Ishikawa (cell line): ENCODE data around the gene TIGD1.

Source experiments
- CEBPB ChIP-seq: IDR thresholded peaks from 2 replicates; pipeline ENCODE4 v1.6.1; 2012
- CREB1 ChIP-seq: IDR thresholded peaks from 2 replicates; pipeline ENCODE4 v1.6.1; 2012; ENCODE audit warnings: low read depth
- EGR1 ChIP-seq: IDR thresholded peaks from 2 replicates; pipeline ENCODE4 v1.6.1; 2012
- EP300 ChIP-seq: IDR thresholded peaks from 2 replicates; pipeline ENCODE4 v1.6.1; 2012; ENCODE audit warnings: borderline replicate concordance
- FOXM1 ChIP-seq: IDR thresholded peaks from 2 replicates; pipeline ENCODE4 v1.6.1; 2012; ENCODE audit warnings: low read depth, borderline replicate concordance
- NFIC ChIP-seq: IDR thresholded peaks from 2 replicates; pipeline ENCODE4 v1.6.1; 2012
- RAD21 ChIP-seq: IDR thresholded peaks from 2 replicates; pipeline ENCODE4 v1.6.1; 2012; ENCODE audit warnings: low read depth
- TAF1 ChIP-seq: IDR thresholded peaks from 2 replicates; pipeline ENCODE4 v1.6.1; 2012; ENCODE audit warnings: low read depth, mild to moderate bottlenecking
- TCF12 ChIP-seq: IDR thresholded peaks from 2 replicates; pipeline ENCODE4 v1.6.1; 2012; ENCODE audit warnings: low read depth
- TEAD4 ChIP-seq: IDR thresholded peaks from 2 replicates; pipeline ENCODE4 v1.6.1; 2012
- YY1 ChIP-seq: IDR thresholded peaks from 2 replicates; pipeline ENCODE4 v1.6.1; 2012; ENCODE audit warnings: low read depth
- ZBTB7A ChIP-seq: IDR thresholded peaks from 2 replicates; pipeline ENCODE4 v1.6.1; 2012; ENCODE audit warnings: low read depth
- TF ChIP-seq, protein P1 (sequence below): IDR thresholded peaks from 2 replicates; pipeline ENCODE4 v1.6.1; 2012
- TF ChIP-seq, protein P2 (sequence below): IDR thresholded peaks from 2 replicates; pipeline ENCODE4 v1.6.1; 2012
- TF ChIP-seq, protein P3 (sequence below): IDR thresholded peaks from 2 replicates; pipeline ENCODE4 v1.6.1; 2012; ENCODE audit warnings: low read depth, mild to moderate bottlenecking

TIGD1 gene

GRCh38 chr2:232513353-232513752, 37.0 kb downstream of the TIGD1 start:
- TF ChIP-seq TEAD4 (no peak), ZBTB7A (no peak)

DNA sequence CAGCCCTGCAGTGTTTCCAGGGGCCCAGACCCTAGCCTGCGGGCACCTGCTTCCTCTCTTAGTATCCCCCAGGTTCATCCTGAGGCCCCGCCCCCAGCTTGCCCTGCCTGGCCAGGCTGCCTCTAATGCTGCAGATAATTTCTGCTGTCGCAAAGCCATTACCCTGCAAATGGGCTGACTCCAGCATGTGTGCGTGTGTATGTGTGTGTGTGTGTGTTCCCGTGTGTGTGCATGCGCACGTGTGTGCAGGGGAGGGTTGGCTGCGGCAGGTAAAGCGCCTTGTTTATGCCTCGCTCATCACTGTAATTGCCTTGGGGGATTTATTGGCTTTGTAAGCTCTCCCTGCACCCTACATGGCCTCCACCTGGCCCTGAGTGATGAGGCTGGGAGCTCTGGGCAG, 37.8 kb downstream of the TIGD1 start:
- TF ChIP-seq EGR1 (no peak), RAD21 (no peak), TAF1 (no peak), ZBTB7A (no peak), NFIC (no peak), TCF12 (no peak), CEBPB (no peak), EP300 (no peak), CREB1 (no peak), FOXM1 (no peak), TEAD4 (no peak), YY1 (no peak)
- TF ChIP-seq, protein P1, sequence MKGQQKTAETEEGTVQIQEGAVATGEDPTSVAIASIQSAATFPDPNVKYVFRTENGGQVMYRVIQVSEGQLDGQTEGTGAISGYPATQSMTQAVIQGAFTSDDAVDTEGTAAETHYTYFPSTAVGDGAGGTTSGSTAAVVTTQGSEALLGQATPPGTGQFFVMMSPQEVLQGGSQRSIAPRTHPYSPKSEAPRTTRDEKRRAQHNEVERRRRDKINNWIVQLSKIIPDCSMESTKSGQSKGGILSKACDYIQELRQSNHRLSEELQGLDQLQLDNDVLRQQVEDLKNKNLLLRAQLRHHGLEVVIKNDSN: no peak
- TF ChIP-seq, protein P2, sequence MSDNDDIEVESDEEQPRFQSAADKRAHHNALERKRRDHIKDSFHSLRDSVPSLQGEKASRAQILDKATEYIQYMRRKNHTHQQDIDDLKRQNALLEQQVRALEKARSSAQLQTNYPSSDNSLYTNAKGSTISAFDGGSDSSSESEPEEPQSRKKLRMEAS: no peak
- TF ChIP-seq, protein P3, sequence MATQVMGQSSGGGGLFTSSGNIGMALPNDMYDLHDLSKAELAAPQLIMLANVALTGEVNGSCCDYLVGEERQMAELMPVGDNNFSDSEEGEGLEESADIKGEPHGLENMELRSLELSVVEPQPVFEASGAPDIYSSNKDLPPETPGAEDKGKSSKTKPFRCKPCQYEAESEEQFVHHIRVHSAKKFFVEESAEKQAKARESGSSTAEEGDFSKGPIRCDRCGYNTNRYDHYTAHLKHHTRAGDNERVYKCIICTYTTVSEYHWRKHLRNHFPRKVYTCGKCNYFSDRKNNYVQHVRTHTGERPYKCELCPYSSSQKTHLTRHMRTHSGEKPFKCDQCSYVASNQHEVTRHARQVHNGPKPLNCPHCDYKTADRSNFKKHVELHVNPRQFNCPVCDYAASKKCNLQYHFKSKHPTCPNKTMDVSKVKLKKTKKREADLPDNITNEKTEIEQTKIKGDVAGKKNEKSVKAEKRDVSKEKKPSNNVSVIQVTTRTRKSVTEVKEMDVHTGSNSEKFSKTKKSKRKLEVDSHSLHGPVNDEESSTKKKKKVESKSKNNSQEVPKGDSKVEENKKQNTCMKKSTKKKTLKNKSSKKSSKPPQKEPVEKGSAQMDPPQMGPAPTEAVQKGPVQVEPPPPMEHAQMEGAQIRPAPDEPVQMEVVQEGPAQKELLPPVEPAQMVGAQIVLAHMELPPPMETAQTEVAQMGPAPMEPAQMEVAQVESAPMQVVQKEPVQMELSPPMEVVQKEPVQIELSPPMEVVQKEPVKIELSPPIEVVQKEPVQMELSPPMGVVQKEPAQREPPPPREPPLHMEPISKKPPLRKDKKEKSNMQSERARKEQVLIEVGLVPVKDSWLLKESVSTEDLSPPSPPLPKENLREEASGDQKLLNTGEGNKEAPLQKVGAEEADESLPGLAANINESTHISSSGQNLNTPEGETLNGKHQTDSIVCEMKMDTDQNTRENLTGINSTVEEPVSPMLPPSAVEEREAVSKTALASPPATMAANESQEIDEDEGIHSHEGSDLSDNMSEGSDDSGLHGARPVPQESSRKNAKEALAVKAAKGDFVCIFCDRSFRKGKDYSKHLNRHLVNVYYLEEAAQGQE: no peak

GRCh38 chr2:232511336-232511890, 38.9 kb downstream of the TIGD1 start:
- TF ChIP-seq NFIC (peak; percentile 57), ZBTB7A (no peak), EP300 (no peak), RAD21 (no peak)
- TF ChIP-seq, protein P2: no peak

DNA sequence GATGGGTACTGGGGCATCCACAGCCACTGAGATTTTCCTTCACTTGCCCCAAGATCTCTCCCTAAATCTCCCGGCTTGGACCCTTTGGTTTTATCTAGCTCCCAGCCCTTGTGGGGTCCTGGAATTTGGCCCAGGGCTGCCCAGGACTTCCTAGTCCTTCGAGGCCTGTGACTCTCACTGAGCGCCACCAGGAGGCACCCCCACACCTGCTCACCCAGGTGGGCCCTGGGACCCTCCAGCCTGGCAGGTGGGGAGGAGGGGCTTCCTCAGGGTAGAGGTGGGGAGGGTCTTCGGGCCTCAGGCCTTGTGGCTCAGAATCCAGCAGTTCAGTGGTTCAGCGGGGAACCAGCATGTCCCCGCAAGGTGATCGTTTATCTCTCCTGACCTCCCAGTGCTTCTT, 42.1 kb downstream of the TIGD1 start:
- TF ChIP-seq TEAD4: no peak
- no peak for TF ChIP-seq NFIC
- no peak for TF ChIP-seq CREB1
- TF ChIP-seq, protein P3: no peak
- TF ChIP-seq TCF12: no peak
- TF ChIP-seq, protein P2: no peak
- no peak for TF ChIP-seq EGR1
- TF ChIP-seq YY1: no peak
- no peak for TF ChIP-seq EP300

DNA sequence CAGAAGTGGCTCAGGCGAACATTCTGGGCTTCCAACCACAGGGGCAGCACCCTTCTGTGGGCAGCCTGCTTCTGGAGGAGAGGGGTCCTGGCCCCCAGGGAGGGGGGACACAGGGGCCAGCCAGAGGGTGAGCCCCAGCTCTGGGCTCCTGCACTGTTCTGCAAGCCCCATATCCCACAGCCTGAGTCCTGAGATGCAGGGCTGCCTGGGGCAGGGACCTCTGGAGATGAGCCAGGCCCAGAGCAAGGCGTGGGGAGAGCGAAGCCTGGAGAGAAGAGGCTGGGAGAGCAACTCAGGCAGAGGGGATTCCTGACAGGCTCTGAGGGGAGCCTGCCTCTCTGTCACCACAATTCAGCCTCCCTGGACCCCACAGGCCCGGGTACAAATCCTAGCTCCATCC, 43.6 kb downstream of the TIGD1 start:
- no peak for TF ChIP-seq TEAD4
- TF ChIP-seq, protein P2: no peak

DNA sequence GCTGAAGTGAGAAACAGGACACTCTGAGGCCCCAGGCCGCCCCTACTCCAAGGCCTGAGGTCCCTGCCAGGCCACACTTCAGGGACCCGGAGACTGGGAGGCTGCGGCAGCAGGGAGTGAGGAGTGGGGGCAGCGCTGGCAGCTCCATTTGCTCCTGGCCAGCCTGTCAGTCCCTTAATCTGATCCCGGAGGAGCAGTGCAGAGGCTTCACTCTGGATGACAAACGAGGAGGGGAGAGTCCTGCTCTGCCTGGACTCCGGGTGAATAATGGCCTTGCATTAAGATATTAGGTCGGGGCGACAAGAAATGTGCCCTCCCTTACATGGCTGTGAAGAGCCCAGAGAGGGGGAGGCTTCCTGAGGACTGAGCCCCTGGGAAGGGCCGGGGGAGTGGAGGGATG, 44.5 kb downstream of the TIGD1 start:
- TF ChIP-seq ZBTB7A (no peak), TEAD4 (no peak), RAD21 (no peak), EGR1 (no peak), TCF12 (no peak), FOXM1 (no peak), CREB1 (no peak), NFIC (no peak), CEBPB (no peak), YY1 (no peak), TAF1 (no peak), EP300 (no peak)
- TF ChIP-seq, protein P2: no peak
- TF ChIP-seq, protein P1: no peak
- TF ChIP-seq, protein P3: no peak
